Progenitor cell of endocrine pancreas (in vitro differentiated cells): Measurements from ENCODE around the gene FAM76A. TPM values are rescaled to one million over a fixed set of nuclear protein-coding genes. Genes with fewer than 3 reads are reported as not detected.

ENCODE experiments used
- DNase-seq: peaks from one replicate; pipeline ENCODE4 v3.0.0; 2021; ENCODE audit warnings: low spot score; ENCODE audit not compliant: unreplicated experiment
- H3K27ac Mint-ChIP-seq: 2 replicates; pipeline ENCODE4 v1.8.0; 2021; ENCODE audit warnings: mild to moderate bottlenecking, moderate library complexity, mixed read lengths
- H3K27me3 Mint-ChIP-seq: 2 replicates; pipeline ENCODE4 v1.8.0; 2021; ENCODE audit warnings: mixed read lengths
- H3K36me3 Mint-ChIP-seq: 2 replicates; pipeline ENCODE4 v1.8.0; 2022; ENCODE audit warnings: mixed read lengths; ENCODE audit not compliant: insufficient read depth
- H3K4me1 Mint-ChIP-seq: 2 replicates; pipeline ENCODE4 v1.8.0; 2021; ENCODE audit warnings: low read depth, mixed read lengths
- H3K4me3 Mint-ChIP-seq: 2 replicates; pipeline ENCODE4 v1.8.0; 2021; ENCODE audit warnings: low read depth, mild to moderate bottlenecking, moderate library complexity, mixed read lengths
- H3K9me3 Mint-ChIP-seq: 2 replicates; pipeline ENCODE4 v1.8.0; 2021; ENCODE audit warnings: low read depth, mixed read lengths
- CTCF ChIP-seq: fragments of 200-600 bp; sonication (generic); IDR thresholded peaks from one replicate; pipeline ENCODE4 v1.5.0; 2021; ENCODE audit warnings: antibody characterized with exemption, mild to moderate bottlenecking; ENCODE audit not compliant: unreplicated experiment
- total RNA-seq: library from RNA; stranded (reverse); gene quantifications from 2 replicates; pipeline ENCODE4 v1.2.1, GENCODE V29; 2021

The FAM76A gene
- total RNA-seq, 1 donor from 2014 or later = 14.7 TPM

DNA sequence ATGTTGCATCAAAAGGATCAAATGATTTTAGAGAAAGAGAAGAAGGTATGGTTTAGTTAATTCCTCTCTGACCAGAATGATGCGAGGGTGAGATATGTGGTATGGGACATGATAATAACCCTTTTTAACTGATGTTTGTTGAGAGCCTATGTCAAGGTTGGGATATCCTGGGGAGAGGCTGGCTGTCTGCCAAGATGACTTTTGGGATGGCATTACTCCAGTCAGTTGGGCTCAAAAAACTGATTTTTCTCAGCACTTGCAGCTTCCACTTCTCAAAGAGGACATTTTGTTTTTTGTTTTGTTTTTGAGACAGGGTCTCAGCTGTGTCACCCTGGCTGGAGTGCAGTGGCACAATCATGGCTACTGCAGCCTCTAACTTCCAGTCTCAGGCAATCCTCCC, 29.5 kb downstream of the FAM76A start:
- Mint-ChIP-seq H3K27me3 (no peaks in the 10 kb centered on the region), H3K4me3 (no peak overlapping the region), H3K4me1 (no peaks in the 10 kb centered on the region), H3K36me3 (peaks cover 13% of the 10 kb centered on the region), H3K27ac (peak overlapping the region; percentile 78), H3K9me3 (no peaks in the 10 kb centered on the region)
- no peak for DNase-seq
- TF ChIP-seq CTCF = no peak

- TF ChIP-seq CTCF = no peak
- Mint-ChIP-seq H3K4me3 (no peak overlapping the region), H3K36me3 (peaks cover 13% of the 10 kb centered on the region), H3K27me3 (no peaks in the 10 kb centered on the region), H3K9me3 (no peaks in the 10 kb centered on the region), H3K27ac (peak overlapping the region; percentile 78), H3K4me1 (no peaks in the 10 kb centered on the region)
- DNase-seq = no peak
Observed at GRCh38 chr1:27755865-27756264, 30.1 kb downstream of the FAM76A start.

DNA sequence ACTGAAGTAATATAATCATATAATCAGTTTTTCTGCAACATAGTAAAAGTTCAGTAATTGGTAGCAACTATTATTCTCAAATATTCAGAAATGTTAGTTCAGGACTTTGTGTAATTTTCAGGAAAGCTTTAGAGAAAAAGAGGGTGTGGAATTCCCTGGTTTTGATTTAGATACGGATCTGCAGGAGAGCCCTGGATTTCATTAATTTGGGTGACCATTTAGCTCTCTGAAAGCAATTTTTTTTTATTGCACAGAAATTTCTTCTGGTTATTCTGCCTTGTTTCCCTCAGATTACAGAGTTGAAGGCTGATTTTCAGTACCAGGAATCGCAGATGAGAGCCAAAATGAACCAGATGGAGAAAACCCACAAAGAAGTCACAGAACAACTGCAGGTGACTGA, 33.5 kb downstream of the FAM76A start:
- Mint-ChIP-seq H3K9me3 (no peaks in the 10 kb centered on the region), H3K4me1 (no peaks in the 10 kb centered on the region), H3K27ac (no peak overlapping the region)

GRCh38 chr1:27760426-27760825, 34.7 kb downstream of the FAM76A start:
- H3K4me3 Mint-ChIP-seq = no peak overlapping the region
- H3K4me1 Mint-ChIP-seq = no peaks in the 10 kb centered on the region
- TF ChIP-seq CTCF = no peak
- peaks cover 7% of the 10 kb centered on the region for H3K36me3 Mint-ChIP-seq
- H3K27me3 Mint-ChIP-seq = no peaks in the 10 kb centered on the region
- H3K27ac Mint-ChIP-seq = no peak overlapping the region
- DNase-seq = no peak
- H3K9me3 Mint-ChIP-seq = no peaks in the 10 kb centered on the region

More for the DNA sequence above, 33.5 kb downstream of the FAM76A start:
- no peak for DNase-seq
- peaks cover 10% of the 10 kb centered on the region for H3K36me3 Mint-ChIP-seq
- H3K27me3 Mint-ChIP-seq = no peaks in the 10 kb centered on the region
- no peak for TF ChIP-seq CTCF
- H3K4me3 Mint-ChIP-seq = no peak overlapping the region

DNA sequence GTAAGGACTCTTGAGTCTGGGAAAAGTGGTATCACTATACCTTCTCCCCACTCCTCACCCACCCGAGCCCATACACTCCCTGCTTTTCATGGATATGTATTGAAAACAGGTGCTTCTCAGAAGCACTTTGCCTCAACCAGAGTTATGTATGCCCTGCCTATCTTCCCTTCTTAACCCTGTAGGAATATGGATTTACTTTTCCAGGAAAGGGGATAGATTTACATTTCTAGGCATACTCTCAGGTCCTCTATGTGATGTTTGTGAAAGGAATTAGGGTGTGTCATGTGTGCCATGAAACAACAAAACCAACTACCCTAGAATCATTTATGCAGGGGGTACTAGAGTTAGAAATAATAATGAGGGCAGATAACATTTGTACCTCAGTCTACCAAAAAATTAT, 36.3 kb downstream of the FAM76A start:
- no peak for DNase-seq
- TF ChIP-seq CTCF = no peak
- Mint-ChIP-seq H3K27ac (no peak overlapping the region), H3K9me3 (no peaks in the 10 kb centered on the region), H3K27me3 (no peaks in the 10 kb centered on the region), H3K4me3 (no peak overlapping the region), H3K4me1 (no peaks in the 10 kb centered on the region), H3K36me3 (peaks cover 4% of the 10 kb centered on the region)
